Measurements from ENCODE around the gene TCF19.

- TF ChIP-seq EP300 (IDR thresholded peaks at IDR 0.05) (no peak), POLR2AphosphoS5 (IDR thresholded peaks at IDR 0.05) (no peak), CTCF (IDR thresholded peaks at IDR 0.05) (no peak)
Measured at GRCh38 chr6:31112478-31112877, 45.9 kb upstream of the TCF19 start, which contains the start of gene C6orf15.

All from esophagus muscularis mucosa (tissue), 4 donors.